Fibroblast of the aortic adventitia (primary cell): ENCODE data around the gene PTPRZ1. TPM values are rescaled to one million over a fixed set of nuclear protein-coding genes. Genes with fewer than 3 reads are reported as not detected.

Source experiments
- small RNA-seq: library from RNA; depleted of rRNA; stranded (forward); fragments of <200 nt; gene quantifications from one replicate; pipeline ENCODE3, GENCODE V24; 2012
- total RNA-seq: library from RNA; depleted of rRNA; stranded (reverse); fragments of >200 nt; gene quantifications from 2 replicates; pipeline ENCODE4 v1.2.3, GENCODE V29; 2012; ENCODE audit warnings: low replicate concordance

Gene PTPRZ1
- total RNA-seq, 1 donor, result 0.72 TPM

Small RNAs within 50 kb of the gene (small RNA-seq; reads per million reads assigned to genes)
- not detected for gene RNU7-154P
